Lung (tissue), 13 donors: ENCODE results near the gene WDR1. TPM values are rescaled to one million over a fixed set of nuclear protein-coding genes. Genes with fewer than 3 reads are reported as not detected.

Experiments
- ATAC-seq: fragments of 200-7000 bp; cut with Tn5 transposase; one replicate; pipeline ENCODE4 v1.9.1; 2020; ENCODE audit warnings: moderate number of reproducible peaks; ENCODE audit not compliant: insufficient read depth, low FRiP score
- DNase-seq, 3 donors: peaks; one replicate each; pipeline ENCODE4 v3.0.0-alpha.2; 2013 to 2017
- H3K27ac ChIP-seq, 2 donors: one replicate each; pipeline ENCODE4 v1.5.1; 2013; ENCODE audit warnings: mild to moderate bottlenecking in 2 of 2, moderate library complexity in 2 of 2, control low read depth in 1 of 2, inconsistent platforms in 1 of 2, low read depth in 1 of 2, low read length in 1 of 2
- H3K27me3 ChIP-seq, 3 donors: one replicate each; pipeline ENCODE4 v1.5.1; 2013; ENCODE audit warnings: low read length in 2 of 3; ENCODE audit not compliant: control insufficient read depth in 3 of 3, insufficient read depth in 3 of 3
- H3K36me3 ChIP-seq, 4 donors: one replicate each; pipeline ENCODE4 v1.5.1; 2013; ENCODE audit warnings: low read length in 4 of 4, mild to moderate bottlenecking in 1 of 4, moderate library complexity in 1 of 4; ENCODE audit not compliant: control insufficient read depth in 4 of 4, insufficient read depth in 4 of 4
- H3K4me1 ChIP-seq, 5 donors: one replicate each; pipeline ENCODE4 v1.5.1; 2013; ENCODE audit warnings: low read length in 5 of 5, mild to moderate bottlenecking in 2 of 5, moderate library complexity in 1 of 5; ENCODE audit not compliant: control insufficient read depth in 5 of 5, insufficient read depth in 5 of 5
- H3K4me3 ChIP-seq: one replicate; pipeline ENCODE4 v1.5.1; 2013; ENCODE audit warnings: mild to moderate bottlenecking, control low read depth, moderate library complexity
- H3K9ac ChIP-seq, 2 donors: one replicate each; pipeline ENCODE4 v1.5.1; 2013; ENCODE audit warnings: low read length in 2 of 2, control low read depth in 1 of 2; ENCODE audit not compliant: insufficient read depth in 1 of 2
- H3K9me3 ChIP-seq, 4 donors: one replicate each; pipeline ENCODE4 v1.5.1; 2013; ENCODE audit warnings: low read length in 3 of 4, mild to moderate bottlenecking in 1 of 4, moderate library complexity in 1 of 4; ENCODE audit not compliant: control insufficient read depth in 4 of 4, insufficient read depth in 3 of 4
- CTCF ChIP-seq: IDR thresholded peaks from 2 replicates; pipeline ENCODE4 v1.5.1; 2012; ENCODE audit warnings: mild to moderate bottlenecking; ENCODE audit errors: control extremely low read depth, extremely low read depth
- WGBS, 2 donors: extraction: QIAGEN DNeasy Blood & Tissue Kit; methylation state at CpG; one replicate each; pipeline ENCODE4 v1.1.7; 2013; 5-methylcytosine and 5-hydroxymethylcytosine counted together
- polyA plus RNA-seq, 2 donors: library from polyadenylated mRNA; stranded (reverse); fragments of 200-250 nt; gene quantifications; one replicate each; pipeline ENCODE4 v1.2.1, GENCODE V29; 2013
- small RNA-seq: library from RNA; depleted of rRNA; stranded (forward); fragments of <200 nt; gene quantifications from one replicate; pipeline ENCODE3, GENCODE V24; 2014; ENCODE audit warnings: low replicate concordance
- total RNA-seq, 2 donors: library from RNA; depleted of rRNA in 1 of 2; stranded (reverse); fragments of >200 nt in 1 of 2; gene quantifications; one replicate each; pipeline ENCODE4 v1.2.1, GENCODE V29; 2014 to 2021
- donor health status: control.
- donor health status: control.
- donor health status: Bipolar disorder and iron deficiency.
- donor health status: healthy.
- donor health status: DM: yes; HTN: yes; CAD: no.

Gene WDR1
- total and polyA plus RNA-seq, 4 donors: 72.0 to 325 (median 205) TPM

GRCh38 chr4:10026485-10026884 lies 90.1 kb downstream of the WDR1 start:
- no peak for DNase-seq
- peaks cover 0 to 15% (median 2%) of the 10 kb centered on the region in 5 donors for H3K4me1 ChIP-seq
- H3K27ac ChIP-seq: no peak overlapping the region
- ATAC-seq: no peak
- no peaks in the 10 kb centered on the region for H3K9me3 ChIP-seq
- H3K27me3 ChIP-seq: peaks cover 0 to 3% (median 0%) of the 10 kb centered on the region in 3 donors
- no peaks in the 10 kb centered on the region for H3K36me3 ChIP-seq
- 89% methylated on average over 9 of the region's 9 CpGs for WGBS, 2 donors
- no peak for TF ChIP-seq CTCF
- no peak overlapping the region for H3K4me3 ChIP-seq
- no peak overlapping the region for H3K9ac ChIP-seq

GRCh38 chr4:10025230-10025806 lies 91.3 kb downstream of the WDR1 start:
- H3K27ac ChIP-seq: no peak overlapping the region
- H3K27me3 ChIP-seq: peaks cover 0 to 3% (median 0%) of the 10 kb centered on the region in 3 donors
- no peak for DNase-seq
- no peak for ATAC-seq
- H3K9me3 ChIP-seq: no peaks in the 10 kb centered on the region
- no peak overlapping the region for H3K4me3 ChIP-seq
- peaks cover 0 to 19% (median 3%) of the 10 kb centered on the region in 5 donors for H3K4me1 ChIP-seq
- H3K9ac ChIP-seq: no peak overlapping the region
- TF ChIP-seq CTCF: no peak
- 64 to 76% methylated on average over 3 of the region's 3 CpGs for WGBS, 2 donors
- no peaks in the 10 kb centered on the region for H3K36me3 ChIP-seq

Small RNAs within 50 kb of the gene (small RNA-seq; reads per million reads assigned to genes)
- not detected for gene AC093664.1
- not detected for gene MIR3138
- gene RNA5SP155: not detected

Other genes starting within 250 kb of the WDR1 start
- gene SLC2A9, start 95.3 kb downstream of the WDR1 start, total RNA-seq: 10 to 100 TPM in 1 of 2 donors, 1 to 10 TPM in 1; 4.6 to 18.6 TPM
- 10 to 100 TPM in 1 of 2 donors, 1 to 10 TPM in 1; 2.9 to 10.5 TPM for gene SLC2A9, start 95.3 kb downstream of the WDR1 start, polyA plus RNA-seq